ENCODE measurements around the gene MSI2.
"Not testable (repeated sequence)": the region's sequence is repeated elsewhere in the genome, so short reads cannot be mapped to it uniquely, and the experiment has no call there.

MSI2 gene

DNA sequence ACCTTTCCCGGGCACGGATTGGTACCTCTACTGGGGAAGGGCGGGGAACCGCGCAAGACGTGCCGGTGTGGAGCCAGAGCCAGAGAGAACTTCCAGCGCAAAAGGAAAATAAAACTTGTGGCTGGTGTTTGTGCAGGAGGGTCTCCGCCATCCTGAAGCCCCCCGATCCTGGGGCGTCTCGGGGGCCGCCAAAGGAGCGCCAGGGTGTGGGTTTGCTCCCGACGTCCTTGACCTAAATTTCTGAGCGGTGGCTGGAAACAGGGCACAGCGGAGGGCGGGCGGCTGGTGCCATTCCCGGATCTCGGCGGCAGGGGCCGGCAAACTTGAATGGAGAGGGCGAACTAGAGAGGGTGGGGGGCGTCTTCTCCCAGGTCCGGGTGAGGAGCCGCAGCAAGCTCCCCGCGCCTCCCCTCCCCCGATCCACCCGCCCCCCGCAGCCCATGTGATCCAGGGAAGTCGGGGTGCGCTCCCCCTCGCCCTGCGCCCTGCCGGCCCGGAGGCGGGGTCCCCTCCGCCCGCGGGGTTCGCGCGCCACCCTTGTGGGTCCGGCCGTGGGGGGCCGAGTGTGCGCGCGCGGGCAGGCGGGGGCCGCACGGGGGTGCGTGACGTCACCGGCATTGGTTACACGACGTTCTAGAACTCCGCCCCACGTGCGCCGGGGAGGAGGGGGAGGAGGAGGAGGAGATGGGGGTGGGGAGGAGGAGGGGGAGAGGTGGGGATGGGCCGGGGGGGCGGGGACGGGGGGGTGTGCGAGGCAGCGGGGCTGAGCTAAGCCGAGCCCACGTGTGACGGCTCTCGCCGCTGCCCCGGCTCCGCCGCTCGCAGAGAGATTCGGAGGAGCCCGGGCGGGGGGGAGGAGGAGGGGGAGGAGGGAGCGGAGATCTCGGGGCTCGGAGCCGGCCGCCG is at the start of gene MSI2:
MSI2 (plus strand) TSS at position 748 of the 906 bp plus-strand sequence. CDS start 220 bp downstream, outside the sequence.
- peak; percentile 81 for DNase-seq (ENCODE audit: low read depth)

DNA sequence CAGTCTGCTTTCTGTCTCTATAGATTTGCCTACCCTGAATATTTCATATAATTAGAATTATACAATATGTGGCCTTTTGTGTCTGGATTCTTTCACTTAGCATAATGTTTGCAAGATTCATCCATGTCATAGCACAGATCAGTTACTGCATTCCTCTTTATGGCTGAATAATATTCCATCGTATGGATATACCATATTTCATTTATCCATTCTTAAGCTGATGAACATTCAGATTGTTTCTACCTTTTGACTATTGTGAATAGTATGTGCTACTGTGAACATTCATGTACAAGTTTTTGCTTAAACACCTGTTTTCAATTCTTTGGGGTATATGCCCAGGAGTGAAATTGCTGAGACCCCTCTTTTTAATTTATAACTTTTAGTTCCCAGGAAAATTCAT is 49.4 kb upstream of the MSI2 start:
- DNase-seq (ENCODE audit: low read depth) = no peak

- no peak for DNase-seq (ENCODE audit: low read depth)
Measured at GRCh38 chr17:57207396-57207795, 48.9 kb upstream of the MSI2 start.

DNA sequence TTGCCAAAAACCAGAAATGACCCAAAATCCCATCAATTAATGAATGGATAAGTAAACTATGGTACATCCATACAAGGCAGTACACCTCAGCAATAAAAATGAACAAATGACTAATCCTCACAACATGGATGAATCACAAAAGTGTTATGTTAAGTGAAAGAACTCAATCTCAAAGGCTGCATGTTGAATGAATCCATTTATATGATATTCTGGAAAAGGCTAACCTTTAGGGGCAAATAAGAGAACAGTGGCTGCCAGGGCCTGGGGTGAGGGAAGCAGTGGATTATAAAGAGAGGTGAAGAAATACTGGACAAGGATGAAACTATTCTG is 46.1 kb upstream of the MSI2 start:
- DNase-seq (ENCODE audit: low read depth) = no peak

DNA sequence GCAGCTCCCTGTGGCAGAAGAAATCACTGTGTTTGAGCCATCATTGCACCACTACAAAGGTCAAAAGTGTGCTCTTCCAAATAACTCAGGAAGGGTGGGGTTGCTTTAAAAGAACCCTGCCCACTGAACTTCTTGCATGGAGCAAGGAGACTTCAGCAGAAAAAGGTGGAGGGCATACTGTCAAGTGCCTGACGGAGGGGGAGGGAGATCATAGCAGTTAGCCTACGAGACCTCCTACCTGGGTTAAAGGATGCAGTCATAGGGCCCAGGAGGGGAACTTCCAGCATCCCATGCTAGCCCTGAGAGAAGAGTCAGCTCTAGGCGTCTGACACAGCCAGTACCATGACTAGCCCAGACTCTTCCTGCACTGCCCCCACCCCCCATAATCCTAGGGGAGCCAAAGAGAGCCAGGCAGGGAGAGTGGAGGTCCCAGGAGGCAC is 45.3 kb upstream of the MSI2 start:
- DNase-seq (ENCODE audit: low read depth) = no peak

DNA sequence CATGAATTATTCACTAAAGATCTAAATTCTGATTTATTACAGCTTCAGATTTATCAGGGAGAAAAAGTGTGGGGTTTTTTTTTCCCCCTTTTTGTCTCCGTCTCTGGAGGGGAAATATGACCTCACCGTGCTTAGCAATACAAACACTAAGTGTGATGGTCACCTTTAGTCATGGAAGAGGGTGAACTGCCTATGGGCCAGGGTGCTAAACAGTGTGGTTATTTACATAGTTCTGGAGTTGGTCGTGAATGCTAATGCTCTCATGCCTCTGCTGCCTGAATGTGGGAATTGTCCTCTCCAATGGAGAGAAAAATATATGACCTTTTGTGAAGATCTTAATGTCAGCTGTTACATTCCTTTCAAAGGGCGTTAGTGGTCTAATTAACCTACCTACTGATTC is 44.8 kb upstream of the MSI2 start:
- no peak for DNase-seq (ENCODE audit: low read depth)

DNA sequence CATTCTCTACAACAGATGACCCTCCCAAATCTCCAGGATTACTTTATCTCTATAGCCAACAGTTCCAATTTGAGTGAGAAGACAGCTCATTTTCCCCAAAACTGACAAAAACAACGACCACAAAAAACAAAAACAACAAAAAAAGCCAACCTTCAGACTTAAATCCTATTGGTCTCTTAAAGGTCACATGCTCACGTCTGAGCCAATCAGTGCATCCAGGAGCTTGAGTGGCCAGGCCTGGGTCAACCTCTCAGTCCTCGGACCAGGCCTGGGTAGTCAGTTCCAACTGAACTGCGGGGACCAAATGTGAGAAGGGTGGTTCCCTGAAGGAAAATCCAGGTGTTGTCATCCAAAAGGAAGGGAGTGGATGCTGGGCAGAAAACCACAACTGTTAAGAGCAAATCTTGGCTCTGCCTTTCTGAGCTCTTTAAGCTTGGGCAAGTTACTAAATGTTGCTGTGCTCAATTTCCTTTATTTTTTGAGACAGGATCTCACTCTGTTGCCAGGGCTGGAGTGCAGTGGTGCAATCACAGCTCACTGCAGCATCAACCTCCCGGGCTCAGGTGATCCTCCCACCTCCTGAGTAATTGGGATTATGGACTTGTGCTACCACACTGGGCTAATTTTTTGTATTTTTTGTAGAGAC is 43.0 kb upstream of the MSI2 start:
- no peak for DNase-seq (ENCODE audit: low read depth)

- peak; percentile 56 for DNase-seq (ENCODE audit: low read depth)
Measured at GRCh38 chr17:57215317-57215716, 41.0 kb upstream of the MSI2 start.

DNA sequence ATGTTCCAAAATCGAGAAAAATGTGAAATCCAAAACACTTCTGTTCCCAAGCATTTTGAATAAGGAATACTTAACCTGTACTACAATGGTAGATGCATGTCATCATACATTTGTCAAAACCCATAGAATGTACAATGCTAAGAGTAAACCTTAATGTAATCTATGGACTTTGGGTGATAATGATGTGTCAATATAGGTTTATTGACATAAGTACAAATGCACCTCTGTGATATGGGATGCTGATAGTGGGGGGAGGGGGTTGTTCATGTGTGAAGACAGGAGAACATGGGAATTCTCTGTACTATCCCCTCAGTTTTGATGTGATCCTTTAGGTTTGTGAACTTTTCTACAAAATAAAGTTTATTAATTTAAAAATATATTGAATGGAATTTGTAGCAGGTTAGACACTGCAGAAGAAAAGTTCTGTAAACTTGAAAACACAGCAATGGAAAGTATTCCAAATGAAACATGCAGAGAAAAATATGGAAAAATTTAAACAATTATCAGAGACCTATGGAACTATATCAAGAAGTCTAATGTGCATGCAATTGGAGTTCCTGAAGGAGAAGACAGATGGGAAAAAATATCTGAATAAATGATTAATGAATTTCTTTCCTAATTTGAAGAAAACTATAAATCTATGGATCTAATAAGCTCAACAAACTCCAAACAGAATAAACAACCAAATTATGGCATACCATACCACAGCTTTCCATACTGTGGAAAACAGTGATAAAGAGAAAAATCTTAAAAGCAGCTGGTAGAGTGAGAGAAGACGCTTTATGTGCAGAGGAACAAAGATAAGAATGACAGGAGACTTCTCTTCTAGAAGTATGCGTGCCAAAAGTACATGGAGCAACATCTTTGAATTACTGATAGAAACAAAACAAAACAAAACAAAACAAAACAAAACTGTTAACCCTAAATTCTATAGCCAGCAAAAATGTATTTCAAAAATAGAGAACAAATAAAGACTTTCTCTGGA is 34.7 kb upstream of the MSI2 start:
- DNase-seq (ENCODE audit: low read depth) = no peak

DNA sequence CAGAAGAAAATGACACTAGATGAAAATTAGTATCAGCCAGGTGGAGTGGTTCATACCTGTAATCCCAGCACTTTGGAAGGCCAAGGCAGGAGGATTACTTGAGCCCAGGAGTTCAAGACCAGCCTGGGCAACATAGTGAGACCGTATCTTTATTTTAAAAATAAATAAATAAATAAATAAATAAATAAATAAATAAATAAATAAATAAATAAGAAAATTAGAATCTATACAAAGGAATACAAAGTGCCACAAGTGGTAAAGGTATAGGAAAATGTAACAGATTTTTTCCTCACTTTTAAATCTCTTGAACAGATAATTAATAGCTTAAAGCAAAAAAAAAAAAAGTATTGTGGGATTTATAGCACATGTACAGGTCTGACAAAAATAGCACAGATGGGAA is 33.9 kb upstream of the MSI2 start:
- DNase-seq (ENCODE audit: low read depth) = not testable (repeated sequence)

DNA sequence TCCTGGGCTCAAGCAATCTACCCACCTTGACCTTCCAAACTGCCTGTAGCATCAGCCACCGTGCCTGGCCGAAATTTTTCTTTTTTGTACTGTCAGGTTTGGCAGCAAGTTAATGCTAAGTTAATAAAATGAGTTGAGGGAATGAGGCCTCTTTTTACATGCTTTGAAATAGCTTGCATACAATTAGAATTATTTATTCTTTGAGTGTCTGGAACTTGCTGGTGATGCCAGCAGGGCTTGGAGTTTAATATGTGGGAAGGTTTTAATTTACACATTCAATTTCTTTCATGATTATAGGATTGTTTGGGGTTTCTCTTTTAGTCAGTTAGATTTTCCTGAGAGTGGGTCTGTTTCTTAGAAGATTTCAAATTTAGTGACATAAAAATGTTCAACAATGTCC is 31.2 kb upstream of the MSI2 start:
- no peak for DNase-seq (ENCODE audit: low read depth)

- no peak for DNase-seq (ENCODE audit: low read depth)
Measured at GRCh38 chr17:57226793-57227192, 29.5 kb upstream of the MSI2 start.

DNA sequence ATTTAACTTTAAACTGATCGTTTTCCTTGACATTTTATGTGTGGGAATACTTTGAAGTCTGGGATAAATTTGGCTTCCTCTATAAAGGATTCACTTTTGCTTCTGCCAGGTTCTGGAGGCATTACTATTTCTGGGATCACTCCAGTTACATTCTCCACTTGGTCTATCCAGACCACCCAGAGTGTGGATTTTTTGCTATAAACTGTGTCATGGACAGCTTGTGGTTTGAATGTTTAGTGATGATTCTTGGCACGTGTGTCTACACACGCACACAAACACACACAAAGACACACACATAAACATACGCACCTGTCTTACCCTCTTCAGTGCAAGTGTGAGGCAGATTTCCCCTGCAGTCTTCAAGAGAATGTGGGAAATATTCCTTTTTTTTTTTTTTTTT is 27.4 kb upstream of the MSI2 start:
- DNase-seq (ENCODE audit: low read depth) = no peak

DNA sequence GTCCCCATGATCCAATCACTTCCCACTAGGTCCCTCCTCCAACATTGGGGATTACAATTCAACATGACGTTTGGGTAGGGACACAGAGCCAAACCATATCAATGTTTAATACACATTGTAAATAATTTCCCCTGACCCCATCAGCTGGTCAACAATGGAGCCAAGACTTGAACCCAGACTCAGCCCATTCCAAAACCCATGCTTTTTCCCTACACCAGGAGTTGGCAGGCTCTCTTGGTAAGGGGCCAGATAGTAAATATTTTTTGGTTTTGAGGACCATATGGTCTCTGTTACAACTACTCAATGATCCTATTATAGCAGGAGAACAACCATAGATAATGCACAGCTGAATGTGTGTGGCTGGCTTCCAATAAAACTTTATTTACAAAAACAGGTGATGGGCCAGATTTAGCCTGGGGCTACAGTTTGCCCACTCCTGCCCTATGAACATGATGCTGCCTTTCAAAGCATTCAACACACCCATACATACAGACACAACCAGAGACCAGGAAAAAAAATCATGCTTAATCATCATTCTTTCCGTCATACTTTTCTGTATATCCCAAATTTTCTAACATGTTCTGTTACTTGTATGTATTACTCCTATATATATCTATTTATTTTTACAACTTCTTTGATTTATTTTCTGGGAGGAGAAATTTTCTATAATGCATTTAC is 22.1 kb upstream of the MSI2 start:
- no peak for DNase-seq (ENCODE audit: low read depth)

DNA sequence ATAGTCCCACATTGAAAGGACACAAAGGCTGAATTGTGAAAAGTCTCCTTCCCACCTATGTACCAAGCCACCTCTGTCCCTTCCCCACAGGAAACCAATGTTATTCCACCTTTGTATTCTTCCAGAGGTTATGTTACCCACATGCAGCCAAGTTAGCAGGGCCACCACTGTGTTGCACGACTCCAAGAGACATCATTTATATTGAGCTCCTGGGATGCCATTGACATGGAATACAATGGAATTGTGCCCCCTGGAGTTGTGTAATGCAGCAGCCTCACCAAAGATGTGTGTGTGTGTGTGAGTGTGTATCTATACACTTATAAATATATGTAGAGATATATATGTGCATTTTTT is 21.6 kb upstream of the MSI2 start:
- DNase-seq (ENCODE audit: low read depth) = no peak

- DNase-seq (ENCODE audit: low read depth) = no peak
Measured at GRCh38 chr17:57235124-57235523, 21.2 kb upstream of the MSI2 start.

DNA sequence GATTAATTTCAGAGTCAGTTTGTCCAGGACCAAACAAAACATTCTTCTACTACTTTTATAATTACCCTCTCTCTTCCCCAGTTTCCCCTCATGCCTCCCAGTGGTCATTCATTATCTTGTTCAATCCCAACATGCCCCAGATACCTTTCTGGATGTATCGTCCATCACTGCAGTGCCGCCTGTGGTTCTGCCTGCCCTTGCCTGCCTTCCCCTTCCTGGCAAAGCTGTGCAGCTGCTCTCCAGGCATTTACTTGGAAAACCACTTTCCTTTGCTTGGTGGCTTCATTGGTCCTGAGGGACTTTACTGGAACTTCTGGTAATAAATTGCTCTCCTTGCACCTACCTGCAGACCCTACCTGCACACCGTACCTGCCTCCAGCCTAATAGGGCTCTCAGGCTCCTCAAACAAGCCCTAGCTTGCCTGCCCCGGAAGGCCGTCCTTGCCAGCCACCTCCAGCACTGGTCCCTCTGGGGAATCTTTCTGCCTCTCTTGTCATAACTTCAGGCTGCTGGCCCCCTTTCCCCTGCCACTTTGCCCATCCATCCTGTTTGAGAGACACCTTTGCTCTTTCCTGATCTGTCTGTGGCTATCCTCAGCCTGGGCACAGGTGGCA is 19.5 kb upstream of the MSI2 start:
- DNase-seq (ENCODE audit: low read depth) = no peak

DNA sequence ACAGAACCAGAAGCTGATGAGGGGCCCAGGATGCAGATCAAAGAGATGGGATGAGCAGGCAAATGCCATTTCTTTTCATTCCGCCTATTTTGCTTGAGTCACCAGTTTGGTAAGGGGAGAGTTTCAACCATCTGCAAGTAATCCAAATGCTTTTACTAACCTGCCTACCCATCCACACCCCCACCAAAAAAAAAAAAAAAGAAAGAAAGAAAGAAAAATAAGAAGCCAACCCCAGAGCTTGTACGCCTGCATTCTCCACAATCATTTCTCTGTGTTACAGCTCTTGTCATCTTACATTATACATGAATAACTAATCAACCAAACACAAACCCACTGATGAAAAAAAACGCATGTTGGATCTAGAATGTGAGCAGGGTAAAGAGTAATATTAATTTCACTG is 15.7 kb upstream of the MSI2 start:
- no peak for DNase-seq (ENCODE audit: low read depth)

- DNase-seq (ENCODE audit: low read depth) = no peak
Measured at GRCh38 chr17:57242148-57242547, 14.2 kb upstream of the MSI2 start.

GRCh38 chr17:57243171-57243622 is 13.1 kb upstream of the MSI2 start:
- peak; percentile 51 for DNase-seq (ENCODE audit: low read depth)

- DNase-seq (ENCODE audit: low read depth) = no peak
Measured at GRCh38 chr17:57245786-57246185, 10.5 kb upstream of the MSI2 start.
